Thyroid gland (tissue), 4 donors: ENCODE results near the gene ABHD12.

Experiments used
- CTCF ChIP-seq, 6 experiments: fragments of 200-600 bp in 3 of 6; fragments of 450-650 bp in 3 of 6; sonication (generic) in 3 of 6; IDR thresholded peaks; one replicate each; pipeline ENCODE4 v1.5.1; 2016 to 2019; ENCODE audit warnings: antibody characterized with exemption in 6 of 6, mild to moderate bottlenecking in 2 of 6, inconsistent platforms in 1 of 6, moderate library complexity in 1 of 6
- POLR2A ChIP-seq, 2 donors: fragments of 450-650 bp; IDR thresholded peaks; one replicate each; pipeline ENCODE4 v1.6.1; 2017; ENCODE audit warnings: antibody characterized with exemption in 2 of 2, mild to moderate bottlenecking in 2 of 2, moderate library complexity in 1 of 2

- no peak for TF ChIP-seq CTCF (IDR thresholded peaks at IDR 0.05)
- no peak for TF ChIP-seq POLR2A (IDR thresholded peaks at IDR 0.05)
Observed at GRCh38 chr20:25306991-25307903, 83.4 kb downstream of the ABHD12 start.
